K562 (cell line): ENCODE results near the gene NR2E1. TPM values are rescaled to one million over a fixed set of nuclear protein-coding genes. Genes with fewer than 3 reads are reported as not detected.
A peak's percentile ranks its signal among the peaks of the same experiment; 100 is the strongest.

Experiments used
- ATAC-seq: fragments of 200-7000 bp; cut with Tn5 transposase; 3 replicates; pipeline ENCODE4 v1.9.1; 2020; ENCODE audit warnings: moderate library complexity
- BruUV-seq: library from RNA; stranded (reverse); fragments of 400-500 nt; replicated peaks from 2 replicates; lab custom pipeline; 2021; lab: Mats Ljungman, UMichigan
- CTCF ChIA-PET: fragments of 300-600 bp; formaldehyde crosslinking; extraction: SDS; loops from one replicate; lab custom pipeline; 2021; ENCODE audit warnings: low intra/inter-chr PET ratio; lab: Yijun Ruan, JAX
- POLR2A ChIA-PET: fragments of 300-600, 350-650 bp; sonication (Branson Sonifier 250); formaldehyde crosslinking; extraction: SDS; loops from one replicate; lab custom pipeline; 2021; ENCODE audit warnings: antibody characterized with exemption, inconsistent platforms; lab: Yijun Ruan, JAX
- DNase-seq, 4 experiments: peaks; one replicate each; pipeline versions ENCODE4 v3.0.0 to v3.0.0-alpha.2; 2011 to 2018; ENCODE audit warnings: low spot score in 3 of 4, mixed read lengths in 3 of 4; ENCODE audit errors: extremely low read depth in 1 of 4
- FAIRE-seq: peaks from 2 replicates; lab custom pipeline; 2011; peaks lifted over from hg19 to GRCh38; lab: Jason Lieb, UNC
- H2AFZ ChIP-seq: 2 replicates; pipeline ENCODE4 v1.6.0; 2011; ENCODE audit warnings: low read depth, low read length, control low read depth, inconsistent platforms
- H3K27ac ChIP-seq: fragments of 200-600 bp; 3 replicates; pipeline ENCODE4 v1.8.0; 2011; ENCODE audit warnings: low read depth, mild to moderate bottlenecking, control low read depth, inconsistent platforms, low read length, moderate library complexity, mixed read lengths; ENCODE audit errors: extremely low read depth
- H3K27me3 ChIP-seq, 2 experiments: fragments of 300-600 bp in 1 of 2; 2 replicates in 1 of 2; 3 replicates in 1 of 2; pipeline versions ENCODE4 v1.6.0 to v1.8.0; 2011; ENCODE audit warnings: inconsistent platforms in 2 of 2, low read length in 2 of 2, mild to moderate bottlenecking in 1 of 2, mixed read lengths in 1 of 2, moderate library complexity in 1 of 2; ENCODE audit not compliant: control insufficient read depth in 2 of 2, insufficient read depth in 2 of 2
- H3K36me3 ChIP-seq: fragments of 300-600 bp; 3 replicates; pipeline ENCODE4 v1.8.0; 2011; ENCODE audit warnings: mild to moderate bottlenecking, low read length, inconsistent platforms; ENCODE audit not compliant: control insufficient read depth, insufficient read depth
- H3K4me1 ChIP-seq, 2 experiments: fragments of 200-600 bp in 1 of 2; replicated peaks in 1 of 2; 2 replicates in 1 of 2; 3 replicates in 1 of 2; pipeline versions ENCODE4 v1.5.1 to v1.8.0; 2011; ENCODE audit warnings: inconsistent platforms in 2 of 2, low read length in 2 of 2, mild to moderate bottlenecking in 1 of 2, mixed read lengths in 1 of 2, moderate library complexity in 1 of 2; ENCODE audit not compliant: control insufficient read depth in 2 of 2, insufficient read depth in 2 of 2
- H3K4me2 ChIP-seq: 2 replicates; pipeline ENCODE4 v1.6.1; 2011; ENCODE audit warnings: low read length, control low read depth, inconsistent platforms, mixed read lengths; ENCODE audit not compliant: insufficient read depth
- H3K4me3 ChIP-seq: fragments of 200-600 bp; sonication (generic), shearing (Covaris generic); 2 replicates; pipeline ENCODE4 v1.5.1; 2016; ENCODE audit warnings: control low read depth, inconsistent platforms
- H3K79me2 ChIP-seq: fragments of 200-600 bp; 3 replicates; pipeline ENCODE4 v1.8.0; 2011; ENCODE audit warnings: low read length, inconsistent platforms; ENCODE audit not compliant: control insufficient read depth, insufficient read depth
- H3K9ac ChIP-seq, 2 experiments: 2 replicates each; pipeline versions ENCODE4 v1.6.0 to v1.6.1; 2011; ENCODE audit warnings: low read depth in 2 of 2, low read length in 2 of 2, control low read depth in 1 of 2, inconsistent platforms in 1 of 2, mild to moderate bottlenecking in 1 of 2, mixed read lengths in 1 of 2; ENCODE audit not compliant: insufficient read depth in 1 of 2
- H3K9me1 ChIP-seq: one replicate; pipeline ENCODE4 v1.6.0; 2011; ENCODE audit warnings: inconsistent platforms, mild to moderate bottlenecking, low read length, moderate library complexity; ENCODE audit not compliant: control insufficient read depth, insufficient read depth
- H3K9me3 ChIP-seq: replicated peaks from 2 replicates; pipeline ENCODE4 v1.5.1; 2011; ENCODE audit warnings: low read depth, low read length, inconsistent platforms; ENCODE audit not compliant: control insufficient read depth, insufficient read depth
- H4K20me1 ChIP-seq: replicated peaks from 2 replicates; pipeline ENCODE4 v1.6.1; 2011; ENCODE audit warnings: low read length, inconsistent platforms, mixed read lengths; ENCODE audit not compliant: control insufficient read depth, insufficient read depth
- ARID1B ChIP-seq: fragments of 450-650 bp; IDR thresholded peaks from 2 replicates; pipeline ENCODE4 v1.6.1; 2016; ENCODE audit warnings: antibody characterized with exemption, mild to moderate bottlenecking, inconsistent platforms
- C11orf30 ChIP-seq: fragments of 450-650 bp; IDR thresholded peaks from 2 replicates; pipeline ENCODE4 v1.6.1; 2016; ENCODE audit warnings: low read depth, mild to moderate bottlenecking
- CBFA2T2 ChIP-seq: fragments of 450-650 bp; conservative IDR thresholded peaks from 2 replicates; pipeline ENCODE4 v1.6.1; 2017; ENCODE audit warnings: mild to moderate bottlenecking
- CEBPB ChIP-seq: fragments of 450-650 bp; IDR thresholded peaks from 2 replicates; pipeline ENCODE4 v1.6.1; 2016; ENCODE audit warnings: missing genetic modification characterization, missing compliant biosample characterization
- MAFF ChIP-seq: IDR thresholded peaks from 2 replicates; pipeline ENCODE4 v1.6.1; 2012; ENCODE audit warnings: low read length, improper control_type of control experiment
- MAFK ChIP-seq: IDR thresholded peaks from 2 replicates; pipeline ENCODE4 v1.6.1; 2011; ENCODE audit warnings: low read length, improper control_type of control experiment
- MXI1 ChIP-seq: IDR thresholded peaks from 2 replicates; pipeline ENCODE4 v1.6.1; 2011; ENCODE audit warnings: low read depth, mild to moderate bottlenecking, improper control_type of control experiment, low read length
- NR4A1 ChIP-seq, 2 experiments: fragments of 250-450 bp in 1 of 2; fragments of 450-650 bp in 1 of 2; sonication (Bioruptor Pico) in 1 of 2; IDR thresholded peaks; 2 replicates each; pipeline versions ENCODE4 v1.4.0 to v1.6.1; 2016 to 2020; ENCODE audit warnings: mild to moderate bottlenecking in 2 of 2, missing compliant biosample characterization in 1 of 2, missing genetic modification characterization in 1 of 2, moderate library complexity in 1 of 2
- POU5F1 ChIP-seq: fragments of 150-350 bp; IDR thresholded peaks from 2 replicates; pipeline ENCODE4 v1.6.1; 2014; ENCODE audit warnings: borderline replicate concordance, low read length, low read depth, mild to moderate bottlenecking; ENCODE audit not compliant: partially characterized antibody
- SAFB ChIP-seq: fragments of 200-400 bp; formaldehyde crosslinking; IDR thresholded peaks from 2 replicates; pipeline ENCODE4 v1.6.1; 2017; ENCODE audit warnings: low read depth, low read length, borderline replicate concordance
- SNIP1 ChIP-seq: fragments of 450-650 bp; IDR thresholded peaks from 2 replicates; pipeline ENCODE4 v1.7.1; 2017; ENCODE audit warnings: low read depth, mild to moderate bottlenecking
- TRIM25 ChIP-seq: fragments of 450-650 bp; IDR thresholded peaks from 2 replicates; pipeline ENCODE4 v1.7.0; 2016; ENCODE audit warnings: borderline replicate concordance
- ZNF239 ChIP-seq: fragments of 250-450 bp; sonication (Bioruptor Pico); IDR thresholded peaks from 2 replicates; pipeline ENCODE4 v1.4.0; 2020; ENCODE audit warnings: mild to moderate bottlenecking
- ZNF316 ChIP-seq: fragments of 450-650 bp; IDR thresholded peaks from 2 replicates; pipeline ENCODE4 v1.6.1; 2016
- ZNF592 ChIP-seq: fragments of 450-650 bp; IDR thresholded peaks from 2 replicates; pipeline ENCODE4 v1.6.1; 2017; ENCODE audit warnings: antibody characterized with exemption, mild to moderate bottlenecking
- WGBS: fragments of 100-300 bp; shearing (Covaris generic); methylation state at CpG from one replicate; pipeline ENCODE4 v1.1.6; 2016; ENCODE audit warnings: low coverage, mixed read lengths; ENCODE audit not compliant: insufficient coverage; ENCODE audit errors: missing lambda C conversion rate; 5-methylcytosine and 5-hydroxymethylcytosine counted together
- in situ Hi-C: fragments of 300-500 bp; cut with MboI; formaldehyde crosslinking; loops from 4 replicates; pipeline ENCODE4 v1.15.0; 2018; ENCODE audit warnings: inconsistent platforms, mixed read lengths
- intact Hi-C: fragments of 100-400 bp; cut with micrococcal nuclease; formaldehyde crosslinking; loops from 2 replicates; pipeline ENCODE4 v1.14.2; 2022
- polyA plus RNA-seq, 8 experiments: library from polyadenylated mRNA; depleted of rRNA in 4 of 8; stranded (reverse) in 5 of 8; unstranded in 3 of 8; fragments of >200 nt; fragmentation: Nextera tagmentation in 2 of 8; fragmentation: Illumina TruSeq in 1 of 8; extraction: Ambion mirVana in 2 of 8; extraction: Trizol in 1 of 8; gene quantifications; 2 replicates each; pipeline versions ENCODE4 v1.2.1 to v1.2.3, GENCODE V29; 2011 to 2014; ENCODE audit warnings: inconsistent platforms in 1 of 8, missing spikeins in 1 of 8
- total RNA-seq, 7 experiments: library from RNA; depleted of rRNA in 6 of 7; stranded (reverse); fragments of >200 nt in 6 of 7; fragmentation: Illumina TruSeq in 2 of 7; extraction: Trizol in 2 of 7; gene quantifications; 2 replicates each; pipeline versions ENCODE4 v1.2.1 to v1.2.3, GENCODE V29; 2011 to 2021; ENCODE audit warnings: low replicate concordance in 1 of 7

The NR2E1 gene
- total and polyA plus RNA-seq, 9 of the 15 experiments (the other 6 are each of a cell fraction or from before 2014, with no cell fraction given) = not detected

- peak; percentile 59; the same call in 1 of the 2 replicates for TF ChIP-seq ZNF592
- TF ChIP-seq ARID1B = peak; percentile 44; the same call in 1 of the 2 replicates
- 0 out of 2 replicates have a peak, but pooled peaks have one; percentile 8 for TF ChIP-seq SNIP1
- no peak for TF ChIP-seq ZNF239 (CRISPR knock-in tag)
- peak; percentile 49; the same call in 1 of the 2 replicates for TF ChIP-seq MAFK
- peak; percentile 34; the same call in 1 of the 2 replicates for TF ChIP-seq MAFF
Measured at GRCh38 chr6:108222504-108222903, 56.7 kb downstream of the NR2E1 start (continued).

GRCh38 chr6:108227290-108227689, 61.5 kb downstream of the NR2E1 start:
- Histone ChIP-seq H3K36me3 (peaks cover 25% of the 10 kb centered on the region), H3K9me3 (no peaks in the 10 kb centered on the region), H4K20me1 (0 out of 2 replicates have a peak, but pooled peaks cover 4% of the 10 kb centered on the region), H3K27ac (no peak overlapping the region), H3K4me3 (no peak overlapping the region), H3K27me3 (no peaks in the 10 kb centered on the region), H3K9ac (no peak overlapping the region), H2AFZ (no peak overlapping the region), H3K4me2 (no peak overlapping the region), H3K9me1 (no peaks in the 10 kb centered on the region), H3K4me1 (peaks cover 0 to 5% of the 10 kb centered on the region in 2 experiments; a peak in 3 of 5 replicates), H3K79me2 (peaks cover 59% of the 10 kb centered on the region)
- no peak for ATAC-seq
- no peak for DNase-seq
- WGBS = 95% methylated on average over 3 of the region's 3 CpGs
- CTCF ChIA-PET = no interaction called here
- intact Hi-C loops = no loop called here
- in situ Hi-C loops = no loop called here
- BruUV-seq = no TSS peak
- POLR2A ChIA-PET = interaction anchor here (0.6 to 1.4 kb wide), 2 partner anchors 9 to 29 kb away, joined by 3 to 5 read pairs; no protein-coding TSS in a partner anchor
- FAIRE-seq = no peak
- no peak for TF ChIP-seq MXI1
- TF ChIP-seq ZNF316 = peak; percentile 35; the same call in 1 of the 2 replicates
- TF ChIP-seq POU5F1 = no peak
- no peak for TF ChIP-seq NR4A1 (CRISPR knock-in tag; IDR thresholded peaks at IDR 0.05)
- TF ChIP-seq NR4A1 (tag; IDR thresholded peaks at IDR 0.05) = no peak
- TF ChIP-seq CEBPB = no peak
- no peak for TF ChIP-seq CBFA2T2
- no peak for TF ChIP-seq SAFB
- TF ChIP-seq TRIM25 = no peak
- 0 out of 2 replicates have a peak, but pooled peaks have one; percentile 8 for TF ChIP-seq C11orf30
